ENCODE data around the gene PITX1.

PITX1 gene

DNA sequence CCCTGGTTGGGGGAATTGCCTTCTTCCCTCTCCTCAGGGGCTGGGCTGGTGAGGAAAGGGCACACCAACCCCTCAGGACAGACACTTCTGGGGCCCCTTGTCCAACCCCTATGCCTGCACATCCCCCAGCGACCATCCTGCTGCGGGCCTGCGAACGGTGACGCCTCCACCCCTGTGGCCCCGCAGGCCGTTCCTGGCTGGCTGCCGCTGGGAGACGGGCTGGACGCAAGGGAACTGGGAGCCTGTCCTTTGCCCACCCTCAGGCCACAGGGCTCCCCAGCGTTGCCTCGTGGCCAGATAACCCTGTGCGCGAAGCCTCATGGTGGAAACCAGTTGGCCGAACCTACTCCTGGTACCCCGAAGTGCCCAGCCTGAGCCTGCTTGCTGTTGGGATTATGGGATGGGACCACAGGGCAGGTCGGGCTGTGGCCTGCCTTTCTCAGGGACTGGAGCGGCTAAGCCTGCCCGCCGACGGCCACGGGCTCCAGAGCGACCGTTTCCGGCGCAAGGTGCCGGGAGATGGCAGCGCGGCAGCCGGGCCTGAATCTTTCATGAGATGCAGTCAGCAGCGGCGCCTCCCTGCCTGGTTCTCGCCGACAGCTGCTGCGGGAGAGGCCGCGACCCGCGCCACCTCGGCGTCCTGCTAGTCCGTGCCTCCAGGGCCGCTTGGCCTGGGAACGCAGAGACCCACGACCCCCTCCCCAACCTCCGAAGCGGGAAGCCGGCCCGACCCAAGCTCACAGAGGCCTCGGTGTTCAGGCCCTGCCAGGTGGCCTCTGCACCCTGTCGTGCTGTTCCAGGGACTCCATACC is 6.5 kb upstream of the PITX1 start:
- H3K27me3 Mint-ChIP-seq: peaks cover 72% of the 10 kb centered on the region
- H3K36me3 Mint-ChIP-seq (ENCODE audit: low read depth): no peaks in the 10 kb centered on the region
- no peak overlapping the region for H3K27ac Mint-ChIP-seq
- DNase-seq (no peak), ATAC-seq (no peak)
- no peaks in the 10 kb centered on the region for H3K9me3 Mint-ChIP-seq
- H3K4me1 Mint-ChIP-seq: peaks cover 4% of the 10 kb centered on the region
- H3K4me3 Mint-ChIP-seq: no peak overlapping the region

DNA sequence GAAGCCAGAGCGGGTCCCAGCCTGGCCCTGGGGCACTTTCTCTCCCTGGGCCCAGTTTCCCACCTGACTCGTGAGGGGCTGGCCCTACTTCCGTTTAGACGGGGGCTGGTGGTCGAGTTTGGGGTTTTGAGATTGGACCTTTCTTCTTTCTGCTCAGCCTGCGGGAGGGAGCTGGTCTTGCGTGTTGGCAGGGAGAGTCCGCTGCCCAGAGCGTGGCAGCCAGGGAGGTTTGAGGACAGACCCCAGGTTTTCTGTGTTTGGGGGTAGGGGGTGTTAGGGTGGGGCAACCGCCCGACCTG is 6.0 kb upstream of the PITX1 start:
- Mint-ChIP-seq H3K27me3 (peaks cover 78% of the 10 kb centered on the region), H3K4me3 (no peak overlapping the region), H3K4me1 (peaks cover 4% of the 10 kb centered on the region), H3K27ac (no peak overlapping the region), H3K36me3 (ENCODE audit: low read depth) (no peaks in the 10 kb centered on the region), H3K9me3 (no peaks in the 10 kb centered on the region)
- ATAC-seq: no peak
- no peak for DNase-seq

DNA sequence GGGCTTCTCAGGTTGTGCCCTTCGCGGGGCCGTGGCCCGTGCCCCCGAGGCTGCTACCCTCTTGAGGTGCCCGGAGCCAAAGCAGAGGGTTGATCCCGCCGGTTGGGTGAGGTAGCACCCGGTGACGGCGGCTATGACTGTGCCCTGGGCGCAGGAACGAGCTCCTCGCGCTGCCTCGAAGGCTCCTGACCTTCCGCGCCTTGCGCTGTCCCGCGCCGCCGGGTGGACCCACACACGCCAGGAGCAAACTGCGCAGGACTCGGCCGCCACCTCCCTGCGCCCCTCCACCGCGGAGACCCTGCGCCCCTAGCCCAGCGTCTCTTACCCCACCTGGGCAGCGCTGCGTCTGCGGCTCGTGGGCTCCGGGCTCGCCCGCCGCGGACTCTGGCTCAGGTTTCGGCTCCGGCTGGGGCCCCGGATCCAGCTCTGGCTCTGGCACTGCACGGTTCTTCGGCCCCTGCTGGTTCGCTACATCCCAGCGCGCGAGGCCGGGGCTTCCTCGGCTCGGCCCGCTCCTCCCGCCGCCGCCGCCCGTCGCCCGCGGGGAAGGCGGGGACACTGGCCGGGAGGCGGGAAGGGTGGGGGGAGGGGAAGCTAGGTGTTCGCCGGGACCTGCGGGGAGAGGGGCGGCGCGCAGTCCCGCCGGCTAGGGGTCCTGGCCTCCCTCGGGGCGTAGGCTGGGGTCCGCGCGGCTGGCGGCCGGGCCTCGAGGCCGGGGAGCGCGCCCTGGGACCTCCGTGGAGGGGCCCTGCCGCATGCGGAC is 5.4 kb upstream of the PITX1 start:
- ATAC-seq: no peak
- no peaks in the 10 kb centered on the region for H3K36me3 Mint-ChIP-seq (ENCODE audit: low read depth)
- H3K27ac Mint-ChIP-seq: no peak overlapping the region
- H3K4me1 Mint-ChIP-seq: peaks cover 8% of the 10 kb centered on the region
- peak; percentile 22 for DNase-seq
- H3K9me3 Mint-ChIP-seq: no peaks in the 10 kb centered on the region
- H3K27me3 Mint-ChIP-seq: peaks cover 82% of the 10 kb centered on the region
- no peak overlapping the region for H3K4me3 Mint-ChIP-seq

DNA sequence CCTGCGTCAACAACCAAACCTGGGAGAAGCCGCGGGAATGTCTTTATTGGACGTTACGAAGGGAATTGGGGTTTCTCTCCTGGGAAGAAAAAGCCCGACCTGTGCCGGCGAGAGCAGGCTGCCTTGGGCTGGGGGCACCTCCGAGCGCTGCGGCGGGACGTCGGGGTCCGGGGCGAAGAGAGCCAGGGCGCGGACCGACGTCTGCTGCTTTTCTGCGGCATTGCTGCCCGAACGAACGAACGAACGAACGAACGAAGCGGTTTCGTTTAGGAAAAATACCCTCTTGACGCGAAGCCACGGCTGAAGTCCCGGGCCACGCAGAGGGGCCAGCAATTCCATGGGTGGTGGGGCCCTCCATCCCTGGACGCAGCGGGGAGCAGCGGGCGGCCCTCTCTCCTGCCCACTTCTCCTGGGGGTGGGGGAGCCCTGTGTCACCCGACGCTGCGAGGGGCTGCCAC is 4.8 kb upstream of the PITX1 start:
- DNase-seq (no peak), ATAC-seq (no peak)
- Mint-ChIP-seq H3K36me3 (ENCODE audit: low read depth) (no peaks in the 10 kb centered on the region), H3K27me3 (peaks cover 78% of the 10 kb centered on the region), H3K27ac (no peak overlapping the region), H3K4me3 (no peak overlapping the region), H3K9me3 (no peaks in the 10 kb centered on the region), H3K4me1 (peaks cover 9% of the 10 kb centered on the region)

DNA sequence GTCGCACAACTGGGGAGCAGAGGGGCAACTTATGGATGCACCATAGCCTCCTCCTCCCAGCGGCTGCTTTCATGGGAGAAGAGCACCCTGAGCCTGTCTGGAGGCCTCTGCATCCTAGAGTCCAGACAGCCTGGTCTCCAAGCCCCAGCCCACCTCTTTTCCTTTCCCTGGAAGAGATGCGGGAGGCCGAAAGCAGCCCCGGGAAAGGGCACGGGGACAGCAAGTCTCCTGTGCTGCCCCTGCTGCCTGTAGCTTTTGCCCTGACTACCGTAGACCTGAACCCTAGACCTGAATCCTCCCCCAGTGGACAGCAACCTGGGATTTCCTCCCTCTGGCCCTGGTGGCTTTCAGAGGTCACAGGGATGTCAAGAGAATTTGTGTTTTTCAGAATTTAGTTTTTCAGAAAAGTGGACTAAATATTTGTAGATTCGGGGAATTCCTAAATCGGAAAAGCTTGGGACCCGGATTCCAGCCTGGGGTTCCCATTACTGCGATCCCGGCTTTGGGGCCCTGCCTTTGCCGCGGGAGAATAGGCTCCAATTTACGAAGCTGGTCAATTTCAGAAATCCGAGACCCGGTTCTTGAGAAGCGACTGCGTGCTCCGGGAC is 4.3 kb upstream of the PITX1 start:
- peaks cover 10% of the 10 kb centered on the region for H3K4me1 Mint-ChIP-seq
- no peaks in the 10 kb centered on the region for H3K9me3 Mint-ChIP-seq
- H3K36me3 Mint-ChIP-seq (ENCODE audit: low read depth): no peaks in the 10 kb centered on the region
- H3K27ac Mint-ChIP-seq: no peak overlapping the region
- DNase-seq (no peak), ATAC-seq (no peak)
- H3K27me3 Mint-ChIP-seq: peaks cover 75% of the 10 kb centered on the region
- H3K4me3 Mint-ChIP-seq: no peak overlapping the region

DNA sequence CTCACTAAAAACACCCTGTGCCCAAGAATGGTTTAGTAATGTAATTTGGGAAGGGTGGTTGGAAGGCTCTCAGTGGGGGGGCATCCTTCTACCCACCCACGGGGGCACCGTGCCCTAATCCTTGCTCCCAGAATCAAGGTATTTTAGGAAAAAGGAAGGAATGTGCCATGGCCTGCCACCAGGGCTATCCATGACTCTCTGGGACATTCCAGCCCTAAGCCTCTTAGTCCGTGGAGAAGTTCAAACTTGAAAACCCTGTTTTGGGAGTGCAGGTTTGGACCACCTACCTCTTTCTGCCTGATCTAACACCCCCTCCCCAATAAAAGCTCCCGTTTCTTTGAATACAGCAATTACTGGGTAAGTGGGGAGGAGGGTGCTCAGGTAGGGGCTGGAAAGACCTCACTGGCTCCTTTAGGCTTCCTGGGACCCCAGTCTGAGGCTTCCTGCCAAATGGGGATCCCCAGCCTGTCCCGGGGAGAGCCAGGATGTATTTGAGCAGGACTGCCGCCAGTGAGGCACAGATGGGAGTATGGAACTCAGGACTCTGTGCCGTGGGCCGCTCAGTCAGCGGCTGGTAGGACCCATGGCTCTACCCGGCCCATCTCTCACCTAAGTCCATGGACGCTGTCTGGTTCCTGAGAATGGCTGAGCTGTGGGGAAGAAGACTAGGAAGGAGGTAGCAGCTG is 3.6 kb upstream of the PITX1 start:
- Mint-ChIP-seq H3K27ac (no peak overlapping the region), H3K9me3 (no peaks in the 10 kb centered on the region)
- DNase-seq: no peak

DNA sequence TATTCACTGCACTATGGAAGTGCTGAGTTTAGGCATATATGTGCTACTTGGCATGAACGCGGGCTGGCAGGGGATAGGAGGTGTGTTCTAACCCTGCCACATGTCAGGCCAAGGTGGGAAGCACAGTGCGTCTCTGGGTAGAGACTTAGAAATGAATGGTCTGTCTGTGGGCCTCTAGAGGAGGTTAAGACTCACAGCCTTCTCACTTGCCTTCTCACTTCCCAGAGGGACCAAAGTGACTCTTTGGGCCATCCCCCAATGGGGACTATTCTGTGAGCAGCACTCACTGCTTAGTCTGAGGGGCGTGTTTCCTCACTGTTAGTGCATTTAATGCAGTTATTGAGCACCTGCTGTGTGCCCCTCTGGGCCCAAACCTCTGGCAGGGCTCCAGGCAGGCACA is 2.4 kb upstream of the PITX1 start:
- H3K27ac Mint-ChIP-seq: no peak overlapping the region
- DNase-seq (no peak), ATAC-seq (no peak)
- H3K4me3 Mint-ChIP-seq: no peak overlapping the region
- peaks cover 75% of the 10 kb centered on the region for H3K27me3 Mint-ChIP-seq
- no peaks in the 10 kb centered on the region for H3K36me3 Mint-ChIP-seq (ENCODE audit: low read depth)
- no peaks in the 10 kb centered on the region for H3K9me3 Mint-ChIP-seq
- peaks cover 21% of the 10 kb centered on the region for H3K4me1 Mint-ChIP-seq

More for the DNA sequence above, 3.6 kb upstream of the PITX1 start:
- no peaks in the 10 kb centered on the region for H3K36me3 Mint-ChIP-seq (ENCODE audit: low read depth)
- H3K4me3 Mint-ChIP-seq: no peak overlapping the region
- H3K4me1 Mint-ChIP-seq: peaks cover 13% of the 10 kb centered on the region
- H3K27me3 Mint-ChIP-seq: peaks cover 73% of the 10 kb centered on the region
- no peak for ATAC-seq

DNA sequence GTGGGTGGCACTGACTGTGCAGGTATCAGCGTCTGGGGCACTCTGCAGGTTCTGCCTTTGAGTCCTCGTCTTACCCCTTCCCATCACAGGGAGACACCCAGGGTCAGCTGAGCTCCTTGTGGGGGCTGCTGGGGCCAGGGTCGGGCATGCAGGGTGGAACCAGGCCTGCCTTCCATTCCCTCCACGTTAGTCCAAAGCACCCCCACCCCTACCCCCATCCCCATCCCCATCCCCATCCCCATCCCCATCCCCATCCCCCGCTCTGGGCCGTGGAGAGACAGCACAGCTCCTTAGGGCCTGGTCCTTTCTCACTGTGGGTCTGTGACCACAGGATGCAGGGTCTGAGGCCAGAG is 1.6 kb upstream of the PITX1 start:
- ATAC-seq: no peak
- peaks cover 76% of the 10 kb centered on the region for H3K27me3 Mint-ChIP-seq
- H3K36me3 Mint-ChIP-seq (ENCODE audit: low read depth): no peaks in the 10 kb centered on the region
- peaks cover 25% of the 10 kb centered on the region for H3K4me1 Mint-ChIP-seq
- no peaks in the 10 kb centered on the region for H3K9me3 Mint-ChIP-seq
- DNase-seq: no peak
- H3K4me3 Mint-ChIP-seq: no peak overlapping the region
- no peak overlapping the region for H3K27ac Mint-ChIP-seq

DNA sequence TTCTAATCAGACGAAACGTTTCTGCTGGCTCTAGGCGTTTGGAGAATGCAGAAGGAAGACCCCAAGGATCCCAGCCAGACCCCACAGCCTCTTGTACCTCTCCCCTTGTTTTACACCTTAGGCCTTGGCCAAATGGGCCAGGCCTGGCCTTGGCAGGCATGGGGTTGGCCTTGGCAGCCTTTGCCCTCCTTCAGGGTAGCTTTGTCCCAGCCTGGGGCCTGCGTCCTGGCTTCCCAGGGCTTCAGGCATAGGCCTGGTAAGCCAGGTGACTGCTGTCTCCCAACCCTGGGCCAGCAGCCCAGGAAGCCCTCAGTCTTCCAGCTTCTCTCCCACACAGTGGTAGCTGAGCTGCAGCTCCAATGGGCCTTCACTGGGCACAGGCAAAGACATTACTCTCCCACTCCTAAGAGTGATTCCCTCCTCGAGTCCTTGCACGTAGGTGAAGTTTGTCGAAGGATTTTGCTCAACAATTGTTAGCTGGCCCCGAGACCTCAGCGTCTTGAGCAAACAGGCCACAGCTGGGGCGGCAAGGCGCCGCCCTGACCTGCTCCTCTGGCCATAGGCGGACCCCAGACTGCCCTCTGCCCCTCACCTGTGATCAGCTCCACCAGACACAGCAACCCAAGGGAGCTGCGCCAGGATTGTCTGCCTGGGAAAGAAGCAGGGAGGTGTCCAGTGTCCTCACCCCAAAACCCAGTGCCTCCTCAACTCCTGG is 1.1 kb upstream of the PITX1 start:
- peaks cover 77% of the 10 kb centered on the region for H3K27me3 Mint-ChIP-seq
- ATAC-seq (no peak), DNase-seq (no peak)
- peak overlapping the region; percentile 49 for H3K4me3 Mint-ChIP-seq
- H3K4me1 Mint-ChIP-seq: peaks cover 29% of the 10 kb centered on the region
- H3K27ac Mint-ChIP-seq: no peak overlapping the region
- H3K9me3 Mint-ChIP-seq: no peaks in the 10 kb centered on the region
- H3K36me3 Mint-ChIP-seq (ENCODE audit: low read depth): no peaks in the 10 kb centered on the region

DNA sequence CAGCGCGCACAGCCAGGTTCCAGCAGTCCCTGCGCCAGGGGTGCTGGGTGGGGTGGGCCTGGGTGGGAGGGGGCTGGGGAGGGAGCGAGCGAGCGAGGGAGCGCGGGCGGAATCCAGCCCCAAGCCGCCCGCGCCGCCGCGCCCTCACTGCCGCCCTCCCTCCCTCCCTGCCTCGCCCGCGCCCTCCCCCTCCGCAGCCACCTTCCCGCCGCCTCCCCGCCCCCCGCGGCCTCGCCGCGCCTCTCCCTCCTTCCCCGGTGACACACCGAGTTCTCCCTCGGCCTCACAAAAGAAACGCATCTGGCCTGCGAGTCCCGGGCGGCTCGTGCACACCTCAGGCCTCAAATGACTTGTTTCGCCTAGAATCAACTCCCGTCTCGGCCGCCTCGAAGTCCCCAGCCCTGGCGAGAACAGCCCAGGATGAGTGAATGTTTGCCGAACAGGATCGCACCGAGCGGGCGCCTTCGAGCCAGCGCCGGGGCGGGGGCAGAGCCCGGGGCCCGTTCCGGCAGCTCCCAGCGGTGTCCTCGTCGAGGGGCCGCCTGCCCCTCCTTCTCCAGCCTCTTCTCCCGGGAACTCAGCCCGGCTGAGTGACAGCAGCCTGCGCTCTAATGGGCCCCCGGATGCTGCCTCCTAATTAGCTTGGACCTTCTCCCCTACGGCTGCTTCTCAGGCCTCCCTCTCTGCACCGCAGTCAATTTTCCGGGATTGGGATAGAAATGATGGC is 371 bp upstream of the PITX1 start:
- H3K27ac Mint-ChIP-seq: no peak overlapping the region
- ATAC-seq (peak; percentile 8), DNase-seq (peak; percentile 37)
- H3K9me3 Mint-ChIP-seq: no peaks in the 10 kb centered on the region
- peak overlapping the region; percentile 63 for H3K4me3 Mint-ChIP-seq
- peaks cover 4% of the 10 kb centered on the region for H3K36me3 Mint-ChIP-seq (ENCODE audit: low read depth)
- H3K27me3 Mint-ChIP-seq: peaks cover 82% of the 10 kb centered on the region
- H3K4me1 Mint-ChIP-seq: peaks cover 33% of the 10 kb centered on the region

DNA sequence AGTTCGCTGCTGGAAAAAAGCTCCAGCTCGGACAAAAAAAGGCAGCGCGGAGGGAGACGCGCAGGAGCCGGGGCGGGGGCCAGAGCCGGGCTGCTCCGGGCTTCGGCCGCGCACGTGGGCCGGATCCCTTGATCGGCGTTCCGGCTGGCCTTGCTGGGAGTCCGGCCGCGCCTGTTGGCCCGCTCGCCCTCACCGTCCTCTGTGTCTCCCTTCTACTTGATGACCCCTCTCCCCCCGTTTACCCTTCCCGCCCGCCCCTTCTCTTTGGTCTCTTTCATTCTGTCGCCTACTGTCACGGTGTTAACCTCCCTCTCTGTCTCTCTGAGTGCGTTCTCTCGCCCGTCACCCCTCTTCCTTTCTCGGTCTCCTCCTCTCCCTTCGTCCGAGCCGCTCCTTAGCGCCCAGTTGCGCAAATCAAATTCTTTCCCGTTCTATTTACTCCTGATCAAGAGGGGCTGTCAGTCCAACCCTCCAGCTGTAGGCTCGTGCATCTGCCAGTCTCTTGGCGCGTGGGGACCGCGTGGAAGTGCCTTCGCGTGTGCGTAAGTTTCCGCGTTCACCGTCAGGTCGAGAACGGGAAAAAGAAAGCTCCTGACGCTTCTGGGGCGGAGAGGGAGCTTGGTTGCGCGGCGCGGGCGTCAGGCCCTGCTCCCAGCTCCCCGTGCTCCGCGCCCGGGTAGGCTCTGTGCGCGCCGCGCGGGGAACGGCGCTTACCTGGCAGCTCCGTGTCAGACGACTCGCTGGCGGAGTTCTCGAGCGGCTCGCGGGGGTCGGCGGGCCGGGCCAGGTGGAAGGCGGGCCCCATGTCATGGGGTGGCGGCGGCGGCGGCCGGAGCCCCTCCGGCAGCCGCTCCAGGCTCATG is 798 bp downstream of the PITX1 start:
- H3K27me3 Mint-ChIP-seq: peaks cover 80% of the 10 kb centered on the region
- peaks cover 6% of the 10 kb centered on the region for H3K36me3 Mint-ChIP-seq (ENCODE audit: low read depth)
- H3K4me1 Mint-ChIP-seq: peaks cover 33% of the 10 kb centered on the region
- peak overlapping the region; percentile 77 for H3K4me3 Mint-ChIP-seq
- peak; percentile 13 for DNase-seq
- ATAC-seq: peak; percentile 25
- no peak overlapping the region for H3K27ac Mint-ChIP-seq
- H3K9me3 Mint-ChIP-seq: no peaks in the 10 kb centered on the region

DNA sequence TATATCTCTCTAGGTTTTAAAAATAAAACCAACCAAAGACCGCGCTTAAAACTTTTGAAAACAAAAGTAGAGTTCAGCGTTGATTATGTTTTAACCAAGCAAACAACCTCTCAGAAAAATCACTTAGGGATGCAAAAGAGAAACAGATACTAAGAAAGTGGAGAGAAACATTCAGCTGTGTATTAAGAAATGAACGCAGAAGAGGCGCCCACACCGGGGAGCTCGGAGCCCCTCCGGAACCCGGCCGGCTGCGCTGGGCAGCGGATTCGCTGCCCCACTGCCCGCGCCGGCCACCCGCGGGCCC is 1.4 kb downstream of the PITX1 start:
- H3K27ac Mint-ChIP-seq: no peak overlapping the region
- no peak for ATAC-seq
- H3K4me3 Mint-ChIP-seq: peak overlapping the region; percentile 64
- peaks cover 6% of the 10 kb centered on the region for H3K36me3 Mint-ChIP-seq (ENCODE audit: low read depth)
- peaks cover 75% of the 10 kb centered on the region for H3K27me3 Mint-ChIP-seq
- peaks cover 31% of the 10 kb centered on the region for H3K4me1 Mint-ChIP-seq
- no peaks in the 10 kb centered on the region for H3K9me3 Mint-ChIP-seq
- DNase-seq: no peak

Data from activated naive CD8-positive, alpha-beta T cell treated with anti-CD3 and anti-CD28 coated beads, Interleukin-2, amount 50 U/mL, for 24 hours (primary cell).